ENCODE data around the gene AUTS2. TPM values are rescaled to one million over a fixed set of nuclear protein-coding genes. Genes with fewer than 3 reads are reported as not detected.
"Not testable (repeated sequence)": the region's sequence is repeated elsewhere in the genome, so short reads cannot be mapped to it uniquely, and the experiment has no call there.

AUTS2 gene
- total RNA-seq, 5 donors from 2014 or later (not counting 1 experiment from before 2014, with no cell fraction given): 10.6 to 66.2 (median 37.6) TPM

DNA sequence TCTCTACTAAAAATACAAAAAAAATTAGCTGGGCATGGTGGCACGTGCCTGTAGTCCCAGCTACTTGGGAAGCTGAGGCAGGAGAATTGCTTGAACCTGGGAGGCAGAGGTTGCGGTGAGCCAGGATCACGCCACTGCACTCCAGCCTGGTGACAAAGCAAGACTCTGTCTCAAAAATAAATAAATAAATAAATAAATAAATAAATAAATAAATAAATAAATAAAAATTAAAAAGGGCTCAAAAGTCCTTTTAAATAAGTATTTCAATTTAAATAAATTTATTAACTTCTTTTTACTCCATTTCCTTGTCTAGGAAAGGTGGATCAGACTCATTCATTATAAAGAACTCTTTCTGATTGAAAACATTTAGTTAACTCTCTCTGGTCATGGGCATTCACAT, 766.1 kb downstream of the AUTS2 start:
- H3K4me3 Mint-ChIP-seq; H3K4me3 ChIP-seq (ENCODE audit: control insufficient read depth in 1 of 2, extremely low read depth in 1 of 2, low read length in 1 of 2); H3K27ac ChIP-seq (ENCODE audit: low read length); H3K9me3 ChIP-seq; H3K27me3 Mint-ChIP-seq; ATAC-seq (replicated peaks in 1 of 4); H3K36me3 Mint-ChIP-seq; H3K27ac Mint-ChIP-seq; DNase-seq; POLR2A ChIA-PET; H3K9me3 Mint-ChIP-seq; H3K36me3 ChIP-seq (ENCODE audit: control insufficient read depth in 2 of 2, extremely low read depth in 1 of 2, insufficient read depth in 1 of 2, low read length in 1 of 2); H3K27me3 ChIP-seq (replicated peaks in 1 of 2; ENCODE audit: control insufficient read depth in 2 of 2, extremely low read depth in 1 of 2, insufficient read depth in 2 of 2, low read length in 1 of 2): not testable (repeated sequence)
- CTCF ChIA-PET: interaction anchor here in 1 of 2 donors (1.3 kb wide), 1 partner anchor 12 kb away, joined by 3 read pairs; no protein-coding TSS in a partner anchor
- H3K4me1 Mint-ChIP-seq: peaks cover 11 to 17% (median 13%) of the 10 kb centered on the region in 3 donors
- WGBS (ENCODE audit: insufficient coverage): no CpG with 5 or more reads among the region's 3 CpGs
- H3K4me1 ChIP-seq (ENCODE audit: control insufficient read depth in 1 of 2, extremely low read depth in 1 of 2, insufficient read depth in 2 of 2, low read length in 2 of 2): peaks cover 0 to 11% of the 10 kb centered on the region in 2 experiments

DNA sequence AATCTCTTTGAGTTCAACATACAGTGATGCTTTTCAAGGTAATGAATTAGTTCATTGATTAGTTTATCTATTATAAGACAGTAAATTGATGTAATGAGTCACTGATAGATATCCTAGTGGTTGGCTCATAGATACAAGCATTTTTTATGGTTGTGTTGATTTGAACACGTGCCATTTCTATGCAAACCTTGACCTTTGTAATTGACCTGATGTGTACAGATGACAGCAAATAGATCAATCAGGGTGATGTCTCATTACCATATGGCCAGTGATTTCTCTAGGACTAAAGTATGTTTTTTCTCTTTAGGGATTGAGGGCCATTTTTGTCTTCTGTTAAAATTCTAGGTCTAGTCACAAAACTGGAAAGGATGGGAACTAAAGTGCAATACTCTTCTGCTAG, 773.4 kb downstream of the AUTS2 start:
- Mint-ChIP-seq H3K27ac (no peak overlapping the region), H3K27me3 (peaks cover 0 to under 1% of the 10 kb centered on the region in 2 donors), H3K4me1 (no peaks in the 10 kb centered on the region), H3K4me3 (no peak overlapping the region), H3K36me3 (no peaks in the 10 kb centered on the region), H3K9me3 (peaks cover 0 to under 1% (median 0%) of the 10 kb centered on the region in 3 donors)
- Histone ChIP-seq H3K4me1 (ENCODE audit: control insufficient read depth in 1 of 2, extremely low read depth in 1 of 2, insufficient read depth in 2 of 2, low read length in 2 of 2) (no peaks in the 10 kb centered on the region), H3K4me3 (ENCODE audit: control insufficient read depth in 1 of 2, extremely low read depth in 1 of 2, low read length in 1 of 2) (no peak overlapping the region), H3K9me3 (no peaks in the 10 kb centered on the region), H3K36me3 (ENCODE audit: control insufficient read depth in 2 of 2, extremely low read depth in 1 of 2, insufficient read depth in 1 of 2, low read length in 1 of 2) (no peaks in the 10 kb centered on the region), H3K27me3 (replicated peaks in 1 of 2; ENCODE audit: control insufficient read depth in 2 of 2, extremely low read depth in 1 of 2, insufficient read depth in 2 of 2, low read length in 1 of 2) (no peaks in the 10 kb centered on the region), H3K27ac (ENCODE audit: low read length) (no peak overlapping the region)
- DNase-seq (no peak), ATAC-seq (replicated peaks in 1 of 4) (no peak)
- ChIA-PET CTCF (no interaction called here), POLR2A (no interaction called here)
- 80% methylated on average over 1 of the region's 1 CpG for WGBS (ENCODE audit: insufficient coverage)

DNA sequence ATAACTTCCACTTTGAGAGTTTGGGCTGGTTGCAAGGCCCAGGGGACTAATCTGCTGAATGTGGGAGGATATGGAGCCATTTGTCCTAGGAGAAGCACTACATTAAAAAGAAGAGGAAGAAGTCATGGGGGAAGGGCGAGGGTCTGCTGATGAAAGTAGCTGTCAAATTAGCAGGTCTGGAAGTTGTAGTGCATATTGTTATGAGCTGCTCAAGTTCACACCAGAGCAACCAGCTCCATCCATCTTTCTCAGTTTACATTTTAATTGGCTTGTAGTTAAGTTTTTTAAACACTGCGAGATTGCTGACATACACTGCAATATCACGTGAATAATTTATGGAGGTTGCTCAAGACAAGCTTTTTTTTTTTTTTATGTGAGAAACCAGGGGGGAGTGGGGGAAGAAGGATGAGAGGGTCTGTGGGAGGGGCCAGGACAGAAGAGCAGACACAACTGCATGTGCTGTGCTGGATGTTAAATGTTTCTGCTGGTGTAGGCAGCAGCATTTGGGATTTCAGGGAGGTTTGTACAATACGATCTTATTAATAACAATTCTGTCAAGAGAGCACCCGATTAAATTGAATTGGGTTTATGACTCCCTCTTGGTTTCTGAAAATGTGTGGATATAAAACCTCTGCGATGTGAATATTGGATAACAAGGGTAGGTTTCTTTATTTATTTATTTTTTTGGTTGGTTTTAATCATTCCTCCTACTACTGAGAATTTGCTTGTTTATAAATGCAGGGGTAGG, 774.7 kb downstream of the AUTS2 start:
- H3K9me3 Mint-ChIP-seq: no peaks in the 10 kb centered on the region
- no peak overlapping the region for H3K27ac ChIP-seq (ENCODE audit: low read length)
- no peak overlapping the region for H3K4me3 ChIP-seq (ENCODE audit: control insufficient read depth in 1 of 2, extremely low read depth in 1 of 2, low read length in 1 of 2)
- H3K27me3 Mint-ChIP-seq: no peaks in the 10 kb centered on the region
- no peak for DNase-seq
- H3K36me3 ChIP-seq (ENCODE audit: control insufficient read depth in 2 of 2, extremely low read depth in 1 of 2, insufficient read depth in 1 of 2, low read length in 1 of 2): no peaks in the 10 kb centered on the region
- no peaks in the 10 kb centered on the region for H3K9me3 ChIP-seq
- H3K4me1 Mint-ChIP-seq: no peaks in the 10 kb centered on the region
- H3K4me1 ChIP-seq (ENCODE audit: control insufficient read depth in 1 of 2, extremely low read depth in 1 of 2, insufficient read depth in 2 of 2, low read length in 2 of 2): no peaks in the 10 kb centered on the region
- no peak overlapping the region for H3K27ac Mint-ChIP-seq
- no peak overlapping the region for H3K4me3 Mint-ChIP-seq
- H3K27me3 ChIP-seq (replicated peaks in 1 of 2; ENCODE audit: control insufficient read depth in 2 of 2, extremely low read depth in 1 of 2, insufficient read depth in 2 of 2, low read length in 1 of 2): no peaks in the 10 kb centered on the region
- WGBS (ENCODE audit: insufficient coverage): 96% methylated on average over 2 of the region's 6 CpGs
- ATAC-seq (replicated peaks in 1 of 4): no peak
- POLR2A ChIA-PET: interaction anchor here (0.6 kb wide), 2 partner anchors 50 to 100 kb away, joined by 3 read pairs; no protein-coding TSS in a partner anchor
- CTCF ChIA-PET: no interaction called here
- no peaks in the 10 kb centered on the region for H3K36me3 Mint-ChIP-seq

DNA sequence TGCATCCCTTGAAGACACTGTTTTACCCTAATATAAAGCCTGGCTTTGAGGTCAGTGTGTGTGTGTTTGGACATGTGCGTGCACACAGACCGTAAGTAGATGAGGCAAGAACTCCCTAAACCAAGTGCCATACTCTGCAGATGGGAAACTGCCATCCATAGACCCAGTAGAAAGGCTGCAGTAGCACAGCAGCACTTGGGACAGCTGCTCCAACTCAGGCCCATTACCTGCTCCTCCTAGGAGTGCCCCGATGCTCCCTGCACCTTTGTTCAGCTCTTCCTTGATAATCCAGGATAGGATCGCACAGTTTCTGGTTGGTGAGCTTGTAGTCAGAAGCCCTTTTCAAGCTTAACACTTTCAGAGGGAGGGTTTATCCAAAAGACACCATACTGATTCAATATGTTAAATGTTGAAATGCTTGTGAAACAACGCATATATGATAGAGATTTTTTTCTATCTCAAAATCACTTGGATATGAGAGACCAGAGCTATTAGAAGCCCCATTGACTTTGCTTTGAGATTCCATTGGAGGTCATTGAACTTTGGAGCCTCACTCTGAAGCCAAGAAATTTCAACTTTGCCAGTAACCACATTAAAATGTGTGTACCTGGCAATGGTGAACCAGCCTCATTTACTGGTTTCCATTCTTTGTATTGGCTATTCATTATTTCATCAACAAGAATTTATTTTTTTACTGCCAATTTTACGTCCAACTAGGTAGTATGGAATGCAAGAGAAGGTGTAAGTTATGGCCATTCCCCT, 776.7 kb downstream of the AUTS2 start:
- POLR2A ChIA-PET: no interaction called here
- ATAC-seq (replicated peaks in 1 of 4) (no peak), DNase-seq (no peak)
- no peaks in the 10 kb centered on the region for H3K4me1 ChIP-seq (ENCODE audit: control insufficient read depth in 1 of 2, extremely low read depth in 1 of 2, insufficient read depth in 2 of 2, low read length in 2 of 2)
- Mint-ChIP-seq H3K9me3 (no peaks in the 10 kb centered on the region), H3K36me3 (no peaks in the 10 kb centered on the region), H3K4me3 (no peak overlapping the region), H3K4me1 (no peaks in the 10 kb centered on the region), H3K27me3 (no peaks in the 10 kb centered on the region), H3K27ac (no peak overlapping the region)
- no peak overlapping the region for H3K27ac ChIP-seq (ENCODE audit: low read length)
- WGBS (ENCODE audit: insufficient coverage): 100% methylated on average over 1 of the region's 6 CpGs
- CTCF ChIA-PET: no interaction called here
- H3K27me3 ChIP-seq (replicated peaks in 1 of 2; ENCODE audit: control insufficient read depth in 2 of 2, extremely low read depth in 1 of 2, insufficient read depth in 2 of 2, low read length in 1 of 2): no peaks in the 10 kb centered on the region
- H3K9me3 ChIP-seq: no peaks in the 10 kb centered on the region
- H3K4me3 ChIP-seq (ENCODE audit: control insufficient read depth in 1 of 2, extremely low read depth in 1 of 2, low read length in 1 of 2): no peak overlapping the region
- no peaks in the 10 kb centered on the region for H3K36me3 ChIP-seq (ENCODE audit: control insufficient read depth in 2 of 2, extremely low read depth in 1 of 2, insufficient read depth in 1 of 2, low read length in 1 of 2)

DNA sequence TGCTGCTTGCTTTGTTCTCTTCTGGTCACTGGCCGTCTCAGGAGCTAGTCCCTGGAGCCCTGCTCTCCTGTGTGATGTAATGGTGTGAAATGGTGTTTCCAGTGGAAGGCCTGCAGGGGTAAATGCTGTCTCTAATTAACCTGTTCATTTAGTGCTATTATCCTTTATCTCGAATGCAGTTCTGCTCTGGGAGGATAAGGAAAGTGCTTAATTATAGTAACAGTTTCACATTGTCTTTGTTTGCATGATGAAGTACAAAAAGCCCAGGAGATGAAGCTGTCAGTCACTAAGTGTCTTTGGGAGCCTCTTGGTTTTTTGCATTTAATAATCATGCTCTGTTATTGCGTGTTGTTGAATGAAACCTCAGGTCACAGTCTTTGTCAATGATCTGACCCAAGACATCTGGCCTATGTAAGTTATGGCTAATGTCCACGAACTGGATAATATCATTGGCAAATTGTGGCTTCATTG, 778.3 kb downstream of the AUTS2 start:
- no peak overlapping the region for H3K27ac Mint-ChIP-seq
- POLR2A ChIA-PET: no interaction called here
- H3K4me1 ChIP-seq (ENCODE audit: control insufficient read depth in 1 of 2, extremely low read depth in 1 of 2, insufficient read depth in 2 of 2, low read length in 2 of 2): no peaks in the 10 kb centered on the region

DNA sequence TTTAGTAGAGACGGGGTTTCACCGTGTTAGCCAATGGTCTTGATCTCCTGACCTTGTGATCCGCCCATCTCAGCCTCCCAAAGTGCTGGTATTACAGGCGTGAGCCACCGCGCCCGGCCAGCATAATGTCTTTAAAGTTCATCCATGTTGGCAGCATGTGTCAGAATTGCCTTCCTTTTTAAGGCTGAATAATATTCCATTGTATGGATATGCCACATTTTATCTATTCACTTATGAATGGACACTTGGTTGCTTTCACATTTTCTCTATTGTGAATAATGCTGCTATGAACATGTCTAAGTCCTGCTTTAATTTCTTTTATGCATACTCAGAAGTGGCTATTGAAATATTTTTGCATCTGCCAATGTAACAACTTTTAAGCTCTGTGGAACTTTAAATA, 779.7 kb downstream of the AUTS2 start:
- no peak overlapping the region for H3K27ac Mint-ChIP-seq
- H3K27me3 ChIP-seq (replicated peaks in 1 of 2; ENCODE audit: control insufficient read depth in 2 of 2, extremely low read depth in 1 of 2, insufficient read depth in 2 of 2, low read length in 1 of 2): no peaks in the 10 kb centered on the region
- peaks cover 0 to 4% (median 0%) of the 10 kb centered on the region in 3 donors for H3K9me3 Mint-ChIP-seq
- H3K4me1 ChIP-seq (ENCODE audit: control insufficient read depth in 1 of 2, extremely low read depth in 1 of 2, insufficient read depth in 2 of 2, low read length in 2 of 2): no peaks in the 10 kb centered on the region
- ChIA-PET CTCF (no interaction called here), POLR2A (interaction anchor here in 1 of 2 donors (0.7 kb wide), 1 partner anchor 11 kb away, joined by 4 read pairs; no protein-coding TSS in a partner anchor)
- no peak overlapping the region for H3K4me3 ChIP-seq (ENCODE audit: control insufficient read depth in 1 of 2, extremely low read depth in 1 of 2, low read length in 1 of 2)
- WGBS (ENCODE audit: insufficient coverage): 93% methylated on average over 3 of the region's 7 CpGs
- no peaks in the 10 kb centered on the region for H3K9me3 ChIP-seq
- H3K27me3 Mint-ChIP-seq: no peaks in the 10 kb centered on the region
- no peaks in the 10 kb centered on the region for H3K36me3 Mint-ChIP-seq
- DNase-seq (no peak), ATAC-seq (replicated peaks in 1 of 4) (no peak)
- H3K36me3 ChIP-seq (ENCODE audit: control insufficient read depth in 2 of 2, extremely low read depth in 1 of 2, insufficient read depth in 1 of 2, low read length in 1 of 2): no peaks in the 10 kb centered on the region
- no peak overlapping the region for H3K27ac ChIP-seq (ENCODE audit: low read length)
- no peaks in the 10 kb centered on the region for H3K4me1 Mint-ChIP-seq
- H3K4me3 Mint-ChIP-seq: no peak overlapping the region

More for the DNA sequence above, 778.3 kb downstream of the AUTS2 start:
- CTCF ChIA-PET: no interaction called here
- H3K27ac ChIP-seq (ENCODE audit: low read length): no peak overlapping the region
- Mint-ChIP-seq H3K4me3 (no peak overlapping the region), H3K4me1 (no peaks in the 10 kb centered on the region), H3K27me3 (no peaks in the 10 kb centered on the region), H3K36me3 (no peaks in the 10 kb centered on the region), H3K9me3 (no peaks in the 10 kb centered on the region)
- no peak for ATAC-seq (replicated peaks in 1 of 4)
- H3K9me3 ChIP-seq: no peaks in the 10 kb centered on the region
- H3K4me3 ChIP-seq (ENCODE audit: control insufficient read depth in 1 of 2, extremely low read depth in 1 of 2, low read length in 1 of 2): no peak overlapping the region
- DNase-seq: no peak
- H3K27me3 ChIP-seq (replicated peaks in 1 of 2; ENCODE audit: control insufficient read depth in 2 of 2, extremely low read depth in 1 of 2, insufficient read depth in 2 of 2, low read length in 1 of 2): no peaks in the 10 kb centered on the region
- WGBS (ENCODE audit: insufficient coverage): 79% methylated on average over 2 of the region's 4 CpGs
- H3K36me3 ChIP-seq (ENCODE audit: control insufficient read depth in 2 of 2, extremely low read depth in 1 of 2, insufficient read depth in 1 of 2, low read length in 1 of 2): no peaks in the 10 kb centered on the region

Measured in T-cell (primary cell).